NCI-H510A (cell line): Measurements from ENCODE around the gene CYP39A1.

Source experiments
- DNase-seq: peaks from one replicate; lab custom pipeline; 2025; lab: John Stamatoyannopoulos, UW

CYP39A1 gene

DNA sequence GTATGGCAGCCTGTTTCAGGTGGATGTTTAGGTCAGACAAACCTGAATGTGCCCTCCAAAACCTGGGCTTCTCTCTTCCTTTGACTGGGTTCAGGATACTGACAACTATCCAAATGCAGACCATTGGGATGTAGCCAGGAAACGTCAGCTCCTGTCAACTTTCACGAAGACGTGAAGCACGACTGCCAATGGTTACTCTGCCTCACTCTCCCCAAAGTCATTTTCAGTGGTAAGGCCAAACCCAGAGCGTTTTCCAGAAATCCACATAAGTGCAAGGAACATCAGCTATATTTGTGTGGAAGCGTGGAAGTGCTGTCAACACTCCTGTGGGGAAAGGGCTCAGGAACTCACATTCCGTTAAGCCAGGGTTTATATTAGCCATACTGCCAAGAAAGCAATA lies 141.3 kb downstream of the CYP39A1 start:
- DNase-seq: no peak

DNA sequence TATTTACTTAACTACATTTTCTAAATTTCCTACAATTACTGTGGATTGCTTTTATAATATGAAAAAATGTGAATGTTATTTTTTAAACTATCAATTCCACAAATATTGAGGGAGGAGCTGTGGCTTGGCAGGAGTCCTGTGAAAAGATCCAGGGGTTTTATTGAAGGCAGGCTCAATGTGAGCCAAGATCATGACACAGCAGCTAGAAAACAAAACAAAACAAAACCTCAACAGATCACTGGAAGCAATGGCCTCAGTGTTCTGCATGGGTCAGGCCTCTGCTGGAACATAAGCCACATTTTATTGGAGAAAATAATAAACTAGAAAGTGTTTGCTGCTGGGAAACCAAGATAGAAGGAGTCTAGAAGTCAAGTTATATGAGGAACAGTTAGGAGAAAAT lies 142.0 kb downstream of the CYP39A1 start:
- no peak for DNase-seq

DNA sequence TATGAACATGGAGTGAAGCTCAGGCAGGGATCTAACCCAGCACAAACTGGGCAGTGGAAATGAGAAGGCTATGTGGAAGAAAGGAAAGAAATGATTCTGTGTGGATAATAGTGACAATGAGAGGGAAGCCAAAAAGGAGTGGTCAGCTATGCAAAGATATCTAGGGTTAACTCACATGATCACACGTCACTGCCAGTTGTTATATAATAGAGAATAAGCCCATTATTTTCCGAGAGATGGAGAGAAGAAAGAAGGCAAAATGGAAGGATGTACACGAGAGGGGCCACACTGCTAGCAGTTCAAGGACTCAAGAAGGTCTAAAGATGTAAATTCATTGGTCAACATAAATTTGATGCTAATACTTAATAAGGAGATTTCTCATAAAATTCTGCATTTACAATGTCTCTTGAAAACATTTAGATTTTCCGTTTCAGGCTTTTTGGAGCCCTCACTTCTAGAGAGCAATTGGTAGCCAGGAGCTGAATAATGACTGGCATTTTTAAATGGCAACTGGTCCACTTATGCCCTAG lies 142.6 kb downstream of the CYP39A1 start:
- no peak for DNase-seq

DNA sequence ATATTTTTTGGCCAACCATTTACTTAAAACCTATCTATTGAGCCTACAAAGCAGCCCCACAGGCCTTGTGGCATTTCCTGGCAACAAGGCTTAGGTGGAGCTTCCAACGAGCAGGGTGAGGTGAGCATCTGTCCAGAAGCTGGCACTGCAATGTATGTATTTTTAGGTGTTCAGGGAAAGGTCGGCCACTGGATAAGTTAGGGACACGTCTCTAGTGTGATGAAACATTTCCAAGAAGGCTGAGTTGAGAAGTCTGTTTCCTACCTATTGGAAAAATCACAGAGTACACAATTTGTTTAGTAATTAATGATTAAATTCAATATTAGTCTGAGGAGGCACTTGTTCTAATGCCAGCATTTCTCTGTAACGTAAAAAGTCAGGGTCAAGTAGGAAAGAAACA lies 143.6 kb downstream of the CYP39A1 start:
- no peak for DNase-seq

DNA sequence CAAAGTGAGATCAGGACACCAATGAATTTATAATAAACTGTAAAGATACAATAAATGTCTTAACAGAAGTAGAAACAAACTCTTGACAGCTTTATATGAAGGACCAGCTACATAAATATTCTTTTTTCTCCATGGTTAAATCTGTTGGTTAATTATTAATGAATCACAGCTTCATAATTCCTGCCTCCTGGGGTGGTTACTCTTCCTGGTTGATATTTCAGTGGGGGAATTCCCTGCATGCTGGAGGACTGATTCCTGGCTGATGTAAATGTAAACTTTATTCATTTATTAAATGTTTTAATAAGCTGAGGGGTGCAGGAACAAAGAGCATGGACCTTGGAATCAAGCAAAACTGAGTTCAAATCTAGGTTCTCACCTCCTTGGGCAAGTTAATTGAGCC lies 145.2 kb downstream of the CYP39A1 start:
- DNase-seq: no peak

DNA sequence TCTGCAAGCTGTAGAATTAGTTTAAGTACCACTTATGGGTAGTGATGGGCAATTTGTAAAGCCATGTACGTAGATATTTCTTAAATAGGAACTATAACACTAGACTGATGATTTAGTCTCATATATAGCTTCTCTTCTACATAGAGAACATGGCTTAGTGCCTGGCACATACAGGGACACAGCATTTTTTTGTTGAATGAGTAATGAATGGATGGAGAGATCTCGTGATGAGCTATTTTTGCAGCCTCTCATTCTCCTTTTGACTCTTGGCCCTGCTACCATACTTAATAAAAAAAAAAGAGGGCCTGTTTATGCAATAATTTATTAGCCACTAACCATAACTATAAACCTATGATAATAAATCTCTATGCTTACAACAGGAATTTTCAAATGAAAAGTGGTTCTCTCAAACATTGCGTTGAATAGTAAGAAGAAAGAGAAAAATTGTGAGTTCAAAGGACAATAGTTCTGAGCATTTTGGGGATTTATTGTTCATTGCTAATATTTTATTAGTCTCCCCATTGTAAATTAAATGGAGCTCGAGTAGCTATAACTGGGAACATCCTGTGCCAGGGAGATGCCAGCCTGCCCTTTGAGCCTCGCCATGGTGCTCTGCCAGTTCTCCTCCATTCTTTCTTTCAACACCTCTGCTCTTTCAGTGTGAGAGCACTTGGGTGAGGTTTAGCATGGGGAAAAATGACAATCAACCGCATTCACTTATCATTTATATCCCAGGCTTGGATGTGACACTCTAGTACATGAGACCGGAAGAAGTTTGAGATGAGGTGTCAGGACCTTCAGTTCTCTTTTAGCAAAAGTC lies 146.7 kb downstream of the CYP39A1 start:
- no peak for DNase-seq

DNA sequence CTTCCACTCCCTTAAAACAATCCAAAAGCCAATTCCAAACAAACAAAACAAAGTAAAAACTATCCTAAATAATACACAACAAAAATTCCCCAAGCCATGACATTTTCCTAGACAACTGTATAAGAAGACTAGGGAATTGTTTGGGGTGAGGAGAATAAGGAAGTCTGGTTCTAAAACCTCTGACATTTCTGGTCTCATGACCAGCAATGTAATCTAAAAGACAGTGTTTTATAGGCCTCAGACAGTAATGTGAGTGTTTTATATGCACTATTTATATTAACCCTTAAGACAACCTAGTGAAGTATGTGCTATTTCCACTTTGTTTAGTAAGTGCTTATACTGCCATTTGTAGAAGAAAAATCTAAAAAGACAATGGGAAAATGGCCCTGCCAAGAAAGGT lies 148.4 kb downstream of the CYP39A1 start:
- no peak for DNase-seq

DNA sequence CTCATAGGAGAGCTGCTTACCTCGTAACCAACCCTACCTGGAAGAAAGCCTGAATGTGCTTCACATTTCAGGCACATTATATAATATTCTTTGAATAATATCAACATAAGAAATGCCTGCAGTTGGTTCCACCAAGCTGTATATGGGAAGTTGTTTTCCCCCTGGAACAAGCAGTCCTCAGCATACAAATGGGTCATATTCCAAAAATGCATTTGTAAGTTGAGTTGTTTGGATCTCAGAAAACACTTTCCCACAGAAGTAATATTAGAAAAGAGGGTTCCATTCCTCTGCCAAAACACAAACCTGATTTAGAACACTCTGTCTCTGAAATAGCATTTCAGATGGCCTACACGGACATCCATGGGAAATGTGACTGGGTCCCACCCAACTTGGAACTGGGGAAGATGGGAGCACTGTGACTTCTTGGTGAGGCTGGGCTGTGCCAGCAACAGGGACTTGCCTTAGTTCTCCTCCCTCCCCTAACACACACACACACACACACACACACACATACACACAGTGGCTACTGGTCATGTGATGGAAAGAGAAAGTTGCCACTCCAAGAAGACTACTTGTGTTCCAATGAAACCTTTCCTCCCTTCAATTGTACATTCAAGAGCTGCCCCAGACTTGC lies 150.0 kb downstream of the CYP39A1 start:
- no peak for DNase-seq

DNA sequence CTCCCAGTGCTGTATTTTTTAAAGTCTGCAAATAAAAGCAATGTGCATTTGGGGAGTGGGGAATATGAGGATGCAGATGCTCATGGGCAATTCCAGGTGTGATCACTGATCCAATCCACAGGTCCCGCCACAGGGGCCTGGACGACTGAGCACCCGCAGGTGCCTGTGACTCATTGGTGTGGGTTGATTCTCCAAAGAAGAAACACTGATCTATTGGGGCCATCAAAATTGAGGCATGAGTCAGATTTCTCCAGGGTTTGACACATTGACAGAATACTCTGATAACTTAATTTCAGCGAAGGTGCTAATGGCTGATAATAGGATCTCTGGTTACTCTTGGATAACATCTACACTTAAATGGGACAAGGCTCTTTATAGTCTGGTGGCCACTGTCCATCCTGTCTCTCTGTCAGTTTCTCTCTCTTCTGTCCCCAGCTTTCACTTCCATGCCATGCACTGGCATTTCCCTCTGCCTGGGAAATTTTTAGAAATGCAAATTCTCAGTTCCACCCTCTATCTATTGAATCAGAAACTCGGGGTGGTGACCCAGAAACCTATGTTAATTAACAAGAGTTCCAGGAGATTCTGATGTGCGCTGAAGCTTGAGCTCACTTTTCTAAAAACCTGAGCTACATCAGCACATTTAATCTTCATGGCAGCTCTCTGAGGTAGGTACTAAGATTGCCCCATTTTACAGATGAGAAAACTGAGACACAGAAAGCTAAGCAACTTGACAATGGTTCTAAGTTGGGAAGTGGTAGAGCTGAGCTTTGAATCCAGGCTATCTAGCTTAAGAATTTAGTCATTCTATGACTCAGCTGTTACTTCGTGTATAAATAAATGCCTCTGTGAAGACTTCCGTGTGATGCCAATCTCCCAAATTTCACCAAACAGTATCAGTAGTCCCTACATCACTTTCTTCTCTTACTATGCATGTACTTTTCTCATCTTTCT lies 151.2 kb downstream of the CYP39A1 start:
- DNase-seq: no peak

DNA sequence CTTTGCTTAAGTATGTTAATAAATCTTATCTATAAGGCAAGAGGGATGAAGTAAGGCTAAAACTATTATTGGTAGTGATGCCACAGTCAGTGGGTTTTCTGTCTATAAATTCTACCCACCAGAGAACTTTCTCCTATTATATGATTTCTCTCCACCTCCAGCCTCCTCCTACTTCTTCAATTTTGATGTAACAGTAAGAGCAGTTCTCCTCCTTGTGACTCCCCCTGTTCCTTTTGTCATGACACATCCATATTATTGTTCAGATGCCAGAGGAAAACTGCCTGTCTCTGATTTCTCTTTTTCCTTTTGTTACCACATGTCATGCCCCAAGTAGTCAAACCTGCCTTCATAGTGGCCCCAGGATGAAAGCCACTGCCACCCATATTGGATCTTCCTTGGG lies 152.2 kb downstream of the CYP39A1 start:
- no peak for DNase-seq
